HG03025 (cell line): Measurements from ENCODE around the gene CNTRL.

Experiments used
- ATAC-seq: cut with Tn5 transposase; IDR thresholded peaks from one replicate; pipeline ENCODE4 v1.9.1; 2021; ENCODE audit warnings: mild to moderate bottlenecking, moderate library complexity; ENCODE audit not compliant: unreplicated experiment, low FRiP score

CNTRL gene

DNA sequence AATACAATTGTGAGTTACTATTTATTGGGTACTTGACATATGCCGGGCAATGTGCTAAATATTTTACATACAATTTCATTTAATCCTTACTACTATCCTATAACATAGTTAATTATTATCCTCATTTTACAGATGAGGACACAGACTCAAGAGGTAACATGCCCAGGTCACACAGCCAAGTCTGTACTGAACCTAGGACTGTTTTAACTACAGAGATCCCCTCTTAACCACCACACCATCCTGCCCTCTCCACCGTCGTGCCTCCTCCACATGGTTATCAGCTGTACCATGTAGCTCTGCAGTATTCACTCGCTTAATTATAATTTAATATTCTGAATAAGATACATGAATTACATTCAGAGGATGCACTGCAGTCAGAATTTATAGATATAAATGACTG, 121.6 kb downstream of the CNTRL start:
- no peak for ATAC-seq

DNA sequence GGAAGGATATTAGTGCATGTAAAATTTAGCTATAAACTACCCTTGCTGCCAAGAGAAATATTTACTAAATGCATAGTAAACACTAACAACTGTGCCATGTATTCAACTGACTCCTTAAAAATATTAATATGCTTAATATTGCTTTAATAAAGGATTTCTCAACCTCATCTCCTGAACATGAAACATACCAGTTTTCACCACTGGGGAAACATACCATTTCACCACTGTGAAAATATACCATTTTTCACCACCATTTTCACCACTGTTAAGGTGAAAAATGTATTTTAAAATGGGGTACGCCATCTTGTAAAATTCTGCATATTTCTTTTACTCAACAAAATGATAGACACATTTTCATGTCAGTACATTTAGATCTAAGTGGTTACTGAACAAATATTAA, 122.4 kb downstream of the CNTRL start:
- ATAC-seq = no peak

DNA sequence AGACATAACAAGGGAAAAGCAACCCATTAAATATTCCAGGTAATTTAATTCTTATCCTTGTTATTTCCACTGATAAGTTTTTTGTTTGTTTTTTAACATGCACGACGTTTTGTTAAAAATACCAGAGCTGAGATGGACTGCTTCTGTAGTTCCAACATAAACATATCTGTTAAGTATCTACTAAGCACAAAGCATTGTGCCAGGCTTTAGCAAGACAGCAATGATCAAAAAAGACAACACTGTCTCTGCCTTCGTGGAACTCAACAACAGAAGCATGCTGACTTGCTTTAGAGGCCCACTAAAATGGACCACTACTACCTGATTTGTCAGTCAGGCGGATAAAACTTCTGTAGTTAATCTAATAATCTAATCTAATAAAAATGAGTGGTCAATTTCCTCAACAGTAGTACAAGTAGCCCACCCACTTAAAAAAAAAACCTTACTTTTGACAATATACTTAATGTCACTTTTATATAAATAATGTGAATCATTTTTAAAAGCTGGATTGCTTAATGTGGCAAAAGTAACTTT, 123.8 kb downstream of the CNTRL start:
- ATAC-seq = no peak

DNA sequence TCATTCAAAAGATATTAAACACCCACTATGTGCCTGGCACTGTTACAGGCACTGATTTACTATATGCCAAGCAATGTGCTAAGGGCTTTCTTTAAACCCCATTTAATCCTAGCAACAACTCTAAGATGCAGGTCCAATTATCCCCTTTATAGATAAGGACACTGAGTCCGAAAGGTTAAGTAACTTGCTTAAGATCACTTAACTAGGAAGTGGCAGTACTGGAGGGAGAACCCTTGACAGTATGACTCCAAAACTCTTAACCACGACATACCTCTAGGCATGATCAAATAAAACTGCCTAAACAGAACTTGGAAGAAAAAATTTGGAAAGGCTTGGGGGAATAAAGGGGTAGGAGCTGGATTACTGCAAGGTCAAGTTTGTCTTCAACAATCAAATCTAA, 125.2 kb downstream of the CNTRL start:
- no peak for ATAC-seq

DNA sequence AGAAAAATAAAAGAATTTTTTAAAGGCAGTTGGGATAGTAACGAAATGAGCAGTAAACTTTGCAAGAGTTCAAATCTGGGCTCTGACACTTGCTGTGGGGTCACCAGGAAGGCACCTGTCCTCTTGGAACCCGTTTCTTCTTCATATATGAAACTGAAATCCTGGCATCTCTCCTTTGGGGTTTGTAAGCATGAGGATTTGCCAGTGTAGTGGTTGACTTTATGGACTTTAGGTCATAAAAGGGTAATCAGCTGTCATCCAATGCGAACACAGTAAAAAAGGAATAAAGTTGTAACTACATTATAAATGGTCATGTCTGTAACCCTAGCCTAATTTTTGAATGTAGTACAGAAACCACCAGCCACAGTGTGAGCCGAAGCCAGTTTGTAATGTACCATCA, 125.6 kb downstream of the CNTRL start:
- no peak for ATAC-seq

DNA sequence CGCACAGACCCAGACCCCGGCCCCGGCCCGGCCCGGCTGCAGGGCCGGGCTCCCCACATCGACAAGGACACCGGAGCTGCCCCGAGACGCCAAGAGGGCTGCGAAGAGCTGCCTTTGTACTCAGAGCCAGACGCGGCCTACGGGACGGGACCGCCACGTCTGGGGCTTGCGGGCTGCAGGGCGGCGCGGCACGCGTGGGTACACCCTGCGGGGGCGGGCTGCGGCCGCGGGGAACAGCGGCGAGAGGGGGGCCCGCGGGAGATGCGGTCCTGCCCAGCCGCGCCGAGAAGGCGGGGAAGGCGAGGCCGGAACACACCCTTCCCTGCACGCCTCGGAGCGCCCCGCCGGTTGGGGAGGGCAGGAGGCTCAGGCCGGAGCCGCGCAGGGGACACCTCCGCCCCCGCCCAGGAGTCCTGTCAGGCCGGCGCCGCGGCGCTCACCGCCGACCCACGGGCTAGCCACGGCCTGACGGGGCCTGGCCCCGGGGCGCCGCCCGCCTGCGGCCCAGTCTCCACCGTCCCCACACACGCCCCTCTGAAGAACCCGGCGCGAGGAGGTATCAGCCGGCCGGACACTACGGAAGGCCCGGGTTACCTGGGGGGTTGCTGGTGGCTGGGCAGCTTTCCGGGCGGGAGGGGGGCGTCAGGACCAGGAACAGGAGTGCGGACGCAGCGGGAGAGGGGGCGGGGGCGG, 126.4 kb downstream of the CNTRL start:
- peak; percentile 13 for ATAC-seq

DNA sequence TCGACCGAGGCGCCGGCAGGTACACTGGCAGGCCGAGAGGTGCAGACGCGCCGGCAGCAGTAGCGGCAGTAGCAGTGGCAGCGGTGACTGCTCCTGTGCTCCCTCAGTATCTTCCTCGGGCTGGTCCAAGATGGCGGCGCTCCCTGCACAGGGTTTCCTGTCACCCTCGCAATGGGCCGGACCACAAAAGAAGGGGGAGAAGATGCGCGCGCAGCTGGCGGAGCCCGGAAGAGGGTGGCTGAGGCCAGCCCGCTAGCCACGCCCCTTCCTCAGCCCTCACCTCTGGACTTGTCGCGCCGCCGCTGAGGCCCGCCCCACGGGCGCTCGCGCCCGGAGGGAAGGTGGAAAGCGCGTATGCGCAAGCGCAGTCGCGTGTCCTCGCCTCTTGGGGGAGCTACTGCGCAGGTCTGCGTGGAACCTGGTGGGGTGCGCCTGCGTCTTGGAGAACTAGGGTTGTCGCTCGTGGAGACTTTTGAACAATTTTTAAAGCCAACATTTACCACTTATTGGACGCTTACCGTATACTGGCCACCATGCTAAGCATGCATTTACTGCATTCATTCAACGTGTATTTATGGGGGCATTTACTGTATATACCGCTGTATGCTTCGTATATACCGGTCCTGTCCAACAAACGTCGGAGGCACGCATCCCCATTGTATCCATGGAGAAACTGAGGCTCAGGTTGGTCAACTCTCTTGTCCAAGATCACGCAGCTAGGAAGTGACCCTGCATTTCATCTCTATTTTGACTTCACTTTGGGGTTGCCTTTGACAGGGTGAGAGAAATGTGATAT, 127.2 kb downstream of the CNTRL start, which contains the start of gene RAB14:
Gene RAB14, minus strand, starts transcription at position 132 of the 796 bp plus-strand sequence. CDS start 8,457 bp downstream, outside the sequence.
- ATAC-seq = peak; percentile 90

DNA sequence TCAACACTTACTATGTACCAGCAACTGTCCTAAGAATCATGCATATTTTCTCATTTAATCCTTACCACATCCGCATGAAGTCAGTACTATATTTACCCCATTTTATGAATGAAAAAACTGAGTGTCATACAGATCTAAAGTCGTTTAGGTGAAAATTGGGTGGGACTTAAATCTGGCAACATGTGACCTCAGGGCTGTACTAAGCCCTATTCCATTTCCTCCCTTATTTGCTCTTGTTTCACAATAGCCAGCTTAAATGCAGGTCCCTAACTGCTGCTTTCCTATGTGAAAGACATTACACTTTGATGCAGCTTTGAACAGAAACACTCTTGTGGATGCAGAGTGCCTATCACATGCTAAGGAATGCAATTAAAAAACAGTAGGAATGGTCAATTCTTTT, 129.4 kb downstream of the CNTRL start:
- ATAC-seq = no peak

DNA sequence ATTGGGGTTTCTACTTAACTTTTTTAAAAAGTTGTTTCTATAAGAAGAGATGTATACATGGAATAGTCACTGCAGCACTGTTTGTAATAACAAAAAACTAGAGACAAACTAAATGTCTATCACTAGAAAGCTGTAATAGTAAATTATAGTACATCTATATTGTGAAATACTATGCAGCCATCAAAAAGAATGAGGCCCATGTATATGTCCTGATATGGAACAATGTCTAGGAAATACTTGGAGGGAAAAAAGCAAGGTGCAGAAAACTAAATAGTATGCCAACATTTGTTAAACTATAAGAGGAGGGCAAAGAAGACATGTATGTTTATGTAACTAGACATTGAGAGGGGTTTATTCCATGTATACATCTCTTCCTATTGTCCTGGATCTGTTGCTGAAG, 129.9 kb downstream of the CNTRL start:
- ATAC-seq = no peak

DNA sequence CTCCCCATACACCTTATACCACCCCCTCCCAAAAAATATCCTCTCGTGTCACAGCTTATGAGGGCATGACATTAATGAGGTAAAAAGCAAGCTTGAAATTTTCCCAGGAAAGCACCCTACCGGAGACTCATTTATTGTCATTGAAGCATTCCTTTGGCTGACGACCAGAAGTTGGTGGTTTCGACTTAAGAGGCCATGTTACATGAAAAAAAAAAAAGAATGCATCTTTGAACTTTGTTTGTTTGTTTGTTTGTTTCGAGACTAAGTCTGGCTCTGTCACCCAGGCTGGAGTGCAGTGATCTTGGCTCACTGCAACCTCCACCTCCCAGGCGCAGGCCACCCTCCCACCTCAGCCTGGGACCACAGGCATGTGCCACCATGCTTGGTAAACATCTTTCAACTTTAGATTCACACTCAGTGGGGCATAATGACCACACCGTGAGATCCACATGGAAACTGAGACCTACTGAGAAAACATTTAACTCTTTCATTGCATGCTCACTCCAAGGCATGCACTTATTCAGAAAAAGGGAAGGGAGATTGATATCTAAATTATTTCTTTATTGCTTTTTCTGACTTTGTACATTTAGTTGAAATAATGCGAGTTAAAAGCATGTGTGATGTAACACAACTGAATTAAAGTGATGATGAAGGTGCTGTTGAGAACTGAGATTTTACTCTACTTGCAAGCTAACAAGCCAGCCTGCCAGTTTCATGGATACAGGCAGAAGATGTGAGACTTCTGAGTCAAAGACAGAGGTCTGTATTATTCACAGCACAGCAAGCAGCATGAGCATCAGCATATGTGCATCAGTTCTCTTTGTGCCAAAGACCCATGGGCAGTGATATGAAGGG, 132.0 kb downstream of the CNTRL start:
- ATAC-seq = no peak

DNA sequence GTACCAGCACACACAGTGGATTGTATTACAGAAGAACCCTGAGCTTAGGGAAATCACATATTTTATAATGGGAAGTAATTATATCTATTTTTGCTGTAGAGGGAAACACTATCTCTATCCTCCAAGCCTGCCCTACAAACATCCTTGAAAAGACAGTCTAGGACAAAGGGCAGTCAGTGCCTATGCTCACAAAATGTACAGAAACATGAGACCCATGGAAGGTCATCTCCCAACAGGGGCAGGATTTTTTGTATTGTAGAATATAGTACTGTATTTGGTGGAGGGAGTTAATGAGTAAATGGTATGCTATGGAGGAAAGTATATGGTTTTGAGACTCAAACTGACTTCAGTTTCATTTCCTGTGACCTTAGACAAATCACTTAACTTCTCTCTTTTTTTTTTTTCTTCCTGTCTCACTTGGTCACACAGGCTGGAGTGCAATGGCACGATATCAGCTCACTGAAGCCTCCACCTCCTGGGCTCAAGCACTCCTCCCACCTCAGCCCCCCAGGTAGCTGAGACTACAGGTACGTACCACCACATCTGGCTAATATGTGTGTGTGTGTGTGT, 132.7 kb downstream of the CNTRL start:
- no peak for ATAC-seq

DNA sequence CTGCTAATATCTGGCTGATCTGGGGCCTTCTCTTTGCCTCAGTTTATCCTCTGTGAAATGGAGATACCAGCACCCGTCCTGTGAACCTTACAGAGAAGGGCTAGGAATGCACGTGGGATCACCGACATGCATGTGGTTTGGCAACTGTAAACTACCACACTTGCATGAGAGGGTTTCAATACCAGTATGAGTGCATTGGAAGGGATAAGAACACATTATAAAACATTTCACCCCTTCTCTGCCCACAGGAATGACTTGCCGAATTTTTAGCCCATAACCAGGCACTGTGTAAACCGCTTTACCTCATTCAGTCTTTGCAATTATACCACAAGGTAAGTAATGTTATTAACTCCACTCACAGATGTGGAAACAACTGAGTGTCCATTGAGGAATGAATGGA, 135.8 kb downstream of the CNTRL start:
- ATAC-seq = no peak

DNA sequence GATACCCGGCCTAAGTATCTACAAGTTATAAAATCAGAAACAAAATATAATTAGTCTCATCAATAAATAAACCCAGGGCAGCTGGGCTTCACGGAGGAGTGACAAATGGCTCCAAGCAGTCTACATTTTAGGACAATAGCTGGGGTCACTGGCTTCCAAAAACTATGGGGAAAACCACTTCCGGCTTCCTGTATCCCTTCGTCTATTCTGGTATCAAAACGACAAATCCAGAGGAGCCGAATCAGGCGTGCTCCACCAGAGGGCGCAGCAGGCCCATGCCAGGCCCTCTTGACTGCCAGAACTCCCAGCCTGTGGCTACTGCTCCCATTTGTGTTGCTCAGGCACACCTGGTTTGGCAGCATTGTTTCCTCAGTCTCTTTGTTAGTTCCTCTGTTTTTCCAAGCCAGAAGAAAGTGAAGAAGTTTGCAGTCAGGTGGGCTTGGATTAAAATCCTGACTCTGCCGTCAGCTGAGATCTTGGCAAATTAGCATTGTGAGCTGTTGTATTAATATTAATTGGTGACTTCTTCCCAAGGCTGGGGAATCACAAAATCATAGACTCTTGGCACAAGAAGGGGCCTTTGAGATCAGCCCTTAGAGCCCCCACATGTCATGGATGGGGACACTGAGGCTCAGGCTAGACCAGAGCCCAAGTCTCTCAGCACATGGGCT, 138.5 kb downstream of the CNTRL start:
- ATAC-seq = no peak

DNA sequence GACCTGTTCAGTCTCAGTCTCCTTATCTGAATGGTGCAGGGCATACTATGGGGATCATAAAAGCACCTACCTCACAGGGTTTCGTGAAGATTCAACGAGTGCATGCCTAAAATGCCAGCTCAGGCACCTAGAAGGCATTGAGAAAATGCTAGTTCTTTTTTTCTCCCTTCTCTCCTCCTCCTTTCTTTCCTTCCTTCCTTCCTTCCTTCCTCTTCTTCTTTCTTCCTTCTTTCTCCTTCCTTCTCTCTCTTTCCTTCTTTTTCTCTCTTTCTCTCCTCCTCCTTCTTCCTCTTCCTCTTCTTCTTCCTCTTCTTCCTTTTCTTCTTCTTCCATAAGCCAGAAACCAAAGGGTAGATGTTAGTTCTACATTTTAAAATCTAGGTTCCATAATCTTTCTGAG, 139.2 kb downstream of the CNTRL start:
- no peak for ATAC-seq

DNA sequence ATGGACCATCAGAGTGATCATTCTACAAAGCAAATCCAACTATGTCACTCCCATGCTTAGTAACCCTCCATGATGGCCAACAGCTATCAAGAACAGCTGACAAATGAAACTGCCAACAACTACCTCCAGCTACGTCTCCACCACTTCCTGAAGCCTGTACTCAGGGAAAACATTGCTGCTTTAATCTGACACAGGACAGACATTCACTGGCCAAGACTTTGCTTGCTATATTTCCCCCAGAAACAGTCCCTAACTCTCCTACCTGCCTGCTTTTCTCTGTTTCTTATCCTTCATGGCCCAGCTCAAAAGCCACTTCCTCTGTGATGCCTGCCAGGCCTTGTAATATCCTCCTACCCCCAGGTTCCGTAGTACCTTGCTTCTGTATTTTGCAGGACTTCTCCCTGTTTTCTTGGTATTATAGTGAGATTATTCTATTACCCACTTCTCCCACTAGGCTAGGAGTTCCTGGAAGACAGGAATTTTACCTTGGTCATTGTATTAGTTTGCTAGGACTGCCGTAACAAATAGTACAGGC, 141.6 kb downstream of the CNTRL start:
- ATAC-seq = no peak

DNA sequence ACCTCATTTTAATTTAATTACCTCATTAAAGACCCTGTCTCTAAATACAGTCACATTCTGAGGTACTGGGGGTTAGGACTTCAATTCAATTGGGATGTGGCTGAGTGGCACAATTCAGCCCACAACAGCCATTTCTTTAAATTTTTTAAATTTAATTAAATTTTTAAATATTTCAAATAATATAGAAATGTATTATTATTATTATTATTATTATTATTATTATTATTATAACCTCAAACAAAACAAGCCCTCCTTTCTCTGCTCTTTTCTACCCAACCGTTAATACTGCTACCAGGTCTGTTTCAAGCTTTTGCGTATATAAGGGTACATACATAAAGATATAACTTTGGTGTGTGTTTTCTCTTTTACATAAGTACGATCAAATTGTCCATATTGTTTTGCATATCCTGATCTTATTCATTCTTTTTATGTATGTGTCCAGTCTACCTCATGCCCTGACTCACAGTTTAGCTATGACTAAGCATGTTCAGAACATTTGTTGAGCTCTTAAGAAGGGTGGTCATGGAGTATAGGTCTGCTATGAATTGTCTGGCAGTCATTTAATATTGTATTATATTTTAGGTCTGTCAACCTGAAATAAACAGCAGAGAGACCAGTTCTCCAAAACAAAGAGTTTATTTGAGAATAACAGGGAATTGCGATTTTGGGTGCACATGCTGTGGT, 143.0 kb downstream of the CNTRL start:
- no peak for ATAC-seq

DNA sequence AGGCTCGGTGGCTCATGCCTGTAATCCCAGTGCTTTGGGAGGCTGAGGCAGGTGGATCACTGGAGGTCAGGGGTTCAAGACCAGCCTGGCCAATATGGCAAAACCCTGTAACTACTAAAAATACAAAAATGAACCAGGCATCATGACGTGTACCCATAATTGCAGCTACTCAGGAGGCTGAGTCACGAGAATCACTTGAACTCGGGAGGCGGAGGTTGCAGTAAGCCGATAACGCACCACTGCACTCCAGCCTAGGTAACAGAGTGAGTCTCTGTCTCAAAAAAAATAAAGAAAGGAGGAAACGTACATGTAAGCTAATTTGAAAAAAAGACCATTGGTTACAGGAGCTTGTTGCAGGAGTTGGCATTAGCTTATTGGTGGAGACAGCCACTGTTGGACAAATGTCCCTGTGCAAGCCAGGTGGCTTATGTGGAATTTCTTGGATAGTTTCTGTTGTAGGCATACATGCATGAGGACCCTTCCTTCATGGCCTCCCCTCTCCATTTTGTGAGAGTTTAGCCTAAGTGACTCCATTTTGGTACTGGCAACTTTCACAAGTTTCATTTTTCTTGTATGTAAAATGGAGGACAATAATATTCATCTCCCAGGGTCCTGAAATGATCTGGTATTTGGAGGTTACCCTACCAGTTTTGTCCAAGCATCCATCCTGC, 143.7 kb downstream of the CNTRL start:
- no peak for ATAC-seq

DNA sequence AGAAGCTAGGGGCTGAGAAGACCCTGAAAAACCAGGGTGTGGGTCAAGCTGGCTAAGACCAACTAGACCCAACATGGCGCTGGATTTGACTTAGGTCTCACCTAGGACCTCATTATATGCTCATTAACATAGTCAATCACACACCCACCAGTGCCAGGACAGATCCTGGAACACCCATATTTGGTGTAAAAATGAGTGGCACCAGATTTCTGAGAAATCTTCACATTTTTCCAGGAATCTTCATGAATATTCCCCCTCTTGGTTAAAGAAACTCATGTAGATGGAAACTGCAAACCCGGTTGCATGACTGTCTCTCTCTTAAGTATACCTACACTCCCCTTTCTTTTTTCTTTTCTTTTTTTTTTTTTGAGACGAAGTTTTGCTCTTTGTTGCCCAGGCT, 144.8 kb downstream of the CNTRL start:
- no peak for ATAC-seq
